ENCODE results near the gene MFAP5. TPM values are rescaled to one million over a fixed set of nuclear protein-coding genes. Genes with fewer than 3 reads are reported as not detected.

The MFAP5 gene
- polyA plus RNA-seq, 2 of the 4 experiments (the other 2 are of a cell fraction) = 0.40 TPM

- no peak for TF ChIP-seq ZFP36 (IDR thresholded peaks at IDR 0.05; ENCODE audit: borderline replicate concordance, partially characterized antibody)
- no peak for TF ChIP-seq EP300 (IDR thresholded peaks at IDR 0.05)
- Histone ChIP-seq H3K9me3 (no peaks in the 10 kb centered on the region), H3K4me1 (peaks cover 9% of the 10 kb centered on the region), H3K4me3 (no peak overlapping the region), H3K27ac (no peak overlapping the region), H3K4me2 (no peak overlapping the region)
- ATAC-seq (no peak), DNase-seq (ENCODE audit: low read depth in 1 of 2, low spot score in 1 of 2) (no peak), FAIRE-seq (no peak)
- CTCF ChIA-PET = interaction anchor here (1.2 to 2.8 kb wide), 3 partner anchors 8 to 198 kb away, joined by 3 to 11 read pairs (median 4); no protein-coding TSS in a partner anchor
- WGBS (ENCODE audit: missing lambda C conversion rate) = 66% methylated on average over 5 of the region's 5 CpGs
- POLR2A ChIA-PET = no interaction called here
These were observed 29.9 kb upstream of the MFAP5 start for GRCh38 chr12:8692573-8692972.

GRCh38 chr12:8689681-8690080 is 27.1 kb upstream of the MFAP5 start:
- H3K4me2 ChIP-seq = no peak overlapping the region
- CTCF ChIA-PET = no interaction called here

GRCh38 chr12:8687846-8688601 is 25.4 kb upstream of the MFAP5 start:
- H3K4me1 ChIP-seq = peaks cover 12% of the 10 kb centered on the region
- H3K9me3 ChIP-seq = no peaks in the 10 kb centered on the region
- DNase-seq (ENCODE audit: low read depth in 1 of 2, low spot score in 1 of 2) (peak; percentile 36 to 76), ATAC-seq (peak; percentile 95 to 97), FAIRE-seq (peak; percentile 7)
- ChIA-PET CTCF (interaction anchor here (0.9 to 2.4 kb wide), 6 partner anchors 30 to 351 kb away, joined by 3 to 7 read pairs (median 4); no protein-coding TSS in a partner anchor), POLR2A (interaction anchor here (0.7 to 1.8 kb wide), 3 partner anchors 9 to 797 kb away, joined by 3 to 23 read pairs (median 6); partner anchors contain the start of genes M6PR and RIMKLB)
- H3K4me2 ChIP-seq = peak overlapping the region; percentile 62
- TF ChIP-seq CHD2 (IDR thresholded peaks at IDR 0.05; ENCODE audit: low read length, partially characterized antibody) (no peak), MAFK (IDR thresholded peaks at IDR 0.05; ENCODE audit: partially characterized antibody) (peak; percentile 32), RARB (CRISPR knock-in tag; IDR thresholded peaks at IDR 0.05) (no peak), RNF2 (IDR thresholded peaks at IDR 0.05; ENCODE audit: borderline replicate concordance, low read depth) (no peak), HEYL (CRISPR knock-in tag; IDR thresholded peaks at IDR 0.05) (no peak)
- peak overlapping the region; percentile 5 to 58; a peak in 2 of 6 replicates for H3K27ac ChIP-seq
- WGBS (ENCODE audit: missing lambda C conversion rate) = 44% methylated on average over 2 of the region's 2 CpGs
- H3K4me3 ChIP-seq = 0 out of 3 replicates have a peak overlapping the region, but pooled peaks have one; percentile 3

More at GRCh38 chr12:8689681-8690080, 27.1 kb upstream of the MFAP5 start:
- 82% methylated on average over 4 of the region's 4 CpGs for WGBS (ENCODE audit: missing lambda C conversion rate)
- DNase-seq (ENCODE audit: low read depth in 1 of 2, low spot score in 1 of 2) (no peak), ATAC-seq (no peak), FAIRE-seq (no peak)
- Histone ChIP-seq H3K4me3 (no peak overlapping the region), H3K9me3 (no peaks in the 10 kb centered on the region), H3K27ac (no peak overlapping the region), H3K4me1 (peaks cover 12% of the 10 kb centered on the region)
- TF ChIP-seq FOSB (CRISPR knock-in tag; IDR thresholded peaks at IDR 0.05) = no peak
- no peak for TF ChIP-seq CHD2 (IDR thresholded peaks at IDR 0.05; ENCODE audit: low read length, partially characterized antibody)
- TF ChIP-seq E2F6 (IDR thresholded peaks at IDR 0.05; ENCODE audit: borderline replicate concordance, low read depth) = no peak
- TF ChIP-seq RAD21 (conservative IDR thresholded peaks at IDR 0.05 in 1 of 2, IDR thresholded peaks at IDR 0.05 in 1 of 2) = no peak
- no peak for TF ChIP-seq SREBF2 (IDR thresholded peaks at IDR 0.05)
- no peak for TF ChIP-seq POLR2AphosphoS2 (conservative IDR thresholded peaks at IDR 0.05; ENCODE audit: low read length)
- TF ChIP-seq FOSL2 (IDR thresholded peaks at IDR 0.05) = no peak
- TF ChIP-seq FOSL2 (CRISPR knock-in tag; IDR thresholded peaks at IDR 0.05) = no peak
- TF ChIP-seq MAX (IDR thresholded peaks at IDR 0.05) = no peak
- TF ChIP-seq ZNF302 (CRISPR knock-in tag; IDR thresholded peaks at IDR 0.05) = no peak
- TF ChIP-seq CHD4 (IDR thresholded peaks at IDR 0.05; ENCODE audit: borderline replicate concordance) = no peak
- no peak for TF ChIP-seq BCL3 (IDR thresholded peaks at IDR 0.05)
- POLR2A ChIA-PET = no interaction called here

Measured in A549 (cell line).